GM19438 (cell line): ENCODE data around the gene TNS3.
"Not testable (repeated sequence)": the region's sequence is repeated elsewhere in the genome, so short reads cannot be mapped to it uniquely, and the experiment has no call there.

Experiments used
- ATAC-seq: cut with Tn5 transposase; IDR thresholded peaks from one replicate; pipeline ENCODE4 v1.9.1; 2021; ENCODE audit warnings: low read depth; ENCODE audit not compliant: unreplicated experiment

The TNS3 gene

GRCh38 chr7:47477191-47478016 is 104.5 kb downstream of the TNS3 start:
- ATAC-seq = no peak

- ATAC-seq = no peak
Measured at GRCh38 chr7:47475880-47476227, 106.1 kb downstream of the TNS3 start.

GRCh38 chr7:47474937-47475879 is 106.7 kb downstream of the TNS3 start:
- peak; percentile 64 for ATAC-seq

- no peak for ATAC-seq
Measured at GRCh38 chr7:47474211-47474936, 107.5 kb downstream of the TNS3 start.

GRCh38 chr7:47473499-47474210 is 108.3 kb downstream of the TNS3 start:
- no peak for ATAC-seq

- peak; percentile 44 for ATAC-seq
Measured at GRCh38 chr7:47472444-47473157, 109.3 kb downstream of the TNS3 start.

- ATAC-seq = no peak
Measured at GRCh38 chr7:47471831-47472230, 110.1 kb downstream of the TNS3 start.

GRCh38 chr7:47471358-47471703 is 110.6 kb downstream of the TNS3 start:
- no peak for ATAC-seq

GRCh38 chr7:47470567-47471357 is 111.1 kb downstream of the TNS3 start:
- ATAC-seq = no peak

GRCh38 chr7:47469846-47470245 is 112.1 kb downstream of the TNS3 start:
- not testable (repeated sequence) for ATAC-seq

- ATAC-seq = no peak
Measured at GRCh38 chr7:47466832-47467231, 115.1 kb downstream of the TNS3 start.

GRCh38 chr7:47465191-47465590 is 116.7 kb downstream of the TNS3 start:
- no peak for ATAC-seq

GRCh38 chr7:47464266-47464665 is 117.6 kb downstream of the TNS3 start:
- ATAC-seq = no peak

GRCh38 chr7:47461746-47462145 is 120.2 kb downstream of the TNS3 start:
- no peak for ATAC-seq

GRCh38 chr7:47461161-47461560 is 120.8 kb downstream of the TNS3 start:
- ATAC-seq = no peak

- ATAC-seq = no peak
Measured at GRCh38 chr7:47460251-47460989, 121.5 kb downstream of the TNS3 start.

- no peak for ATAC-seq
Measured at GRCh38 chr7:47458486-47458885, 123.4 kb downstream of the TNS3 start.

- ATAC-seq = no peak
Measured at GRCh38 chr7:47458057-47458456, 123.9 kb downstream of the TNS3 start.
